GM19351 (cell line): Measurements from ENCODE around the gene IFT20.
"Not testable (repeated sequence)": the region's sequence is repeated elsewhere in the genome, so short reads cannot be mapped to it uniquely, and the experiment has no call there.

Experiments used
- ATAC-seq: cut with Tn5 transposase; IDR thresholded peaks from one replicate; pipeline ENCODE4 v1.9.1; 2021; ENCODE audit warnings: mild to moderate bottlenecking, moderate library complexity; ENCODE audit not compliant: unreplicated experiment

IFT20 gene

DNA sequence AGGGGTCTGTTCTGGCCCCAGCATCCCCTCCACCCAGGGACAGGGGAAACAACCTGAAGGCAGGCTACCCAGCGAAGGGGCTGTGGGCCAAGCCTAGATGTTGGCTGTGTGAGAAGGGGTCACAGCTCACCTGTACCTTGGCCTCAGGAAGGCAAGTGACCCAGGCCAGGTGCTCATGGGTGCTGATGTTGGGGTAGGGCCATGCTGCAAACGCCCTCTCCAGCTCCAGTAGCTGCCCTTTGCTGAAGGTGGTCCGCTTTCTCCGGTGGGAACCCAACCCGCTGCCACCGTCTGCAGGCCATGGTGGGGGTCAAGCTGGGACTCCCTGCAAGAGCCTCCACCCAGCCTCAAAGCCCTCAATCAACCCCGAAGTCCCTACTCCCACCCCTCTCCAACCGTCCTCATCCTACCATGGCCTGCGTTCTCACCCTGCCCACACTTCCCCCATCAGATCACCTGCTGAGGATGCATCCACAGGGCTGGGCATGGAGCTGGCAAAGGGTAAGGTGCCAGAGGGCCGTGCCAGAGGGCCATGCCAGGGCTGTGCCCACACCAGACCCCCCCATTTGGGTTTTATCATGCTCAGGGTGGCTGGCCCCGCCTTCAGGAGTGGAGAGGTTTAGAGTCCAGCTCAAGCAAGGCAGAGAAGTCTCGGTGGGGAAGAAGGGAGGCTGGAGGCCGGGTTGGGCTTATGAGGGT lies 29.5 kb upstream of the IFT20 start, which contains the start of gene SEBOX:
SEBOX (minus strand) TSS at position 535 of the 699 bp plus-strand sequence; CDS start at position 487, 48 bp downstream.
- ATAC-seq: no peak

DNA sequence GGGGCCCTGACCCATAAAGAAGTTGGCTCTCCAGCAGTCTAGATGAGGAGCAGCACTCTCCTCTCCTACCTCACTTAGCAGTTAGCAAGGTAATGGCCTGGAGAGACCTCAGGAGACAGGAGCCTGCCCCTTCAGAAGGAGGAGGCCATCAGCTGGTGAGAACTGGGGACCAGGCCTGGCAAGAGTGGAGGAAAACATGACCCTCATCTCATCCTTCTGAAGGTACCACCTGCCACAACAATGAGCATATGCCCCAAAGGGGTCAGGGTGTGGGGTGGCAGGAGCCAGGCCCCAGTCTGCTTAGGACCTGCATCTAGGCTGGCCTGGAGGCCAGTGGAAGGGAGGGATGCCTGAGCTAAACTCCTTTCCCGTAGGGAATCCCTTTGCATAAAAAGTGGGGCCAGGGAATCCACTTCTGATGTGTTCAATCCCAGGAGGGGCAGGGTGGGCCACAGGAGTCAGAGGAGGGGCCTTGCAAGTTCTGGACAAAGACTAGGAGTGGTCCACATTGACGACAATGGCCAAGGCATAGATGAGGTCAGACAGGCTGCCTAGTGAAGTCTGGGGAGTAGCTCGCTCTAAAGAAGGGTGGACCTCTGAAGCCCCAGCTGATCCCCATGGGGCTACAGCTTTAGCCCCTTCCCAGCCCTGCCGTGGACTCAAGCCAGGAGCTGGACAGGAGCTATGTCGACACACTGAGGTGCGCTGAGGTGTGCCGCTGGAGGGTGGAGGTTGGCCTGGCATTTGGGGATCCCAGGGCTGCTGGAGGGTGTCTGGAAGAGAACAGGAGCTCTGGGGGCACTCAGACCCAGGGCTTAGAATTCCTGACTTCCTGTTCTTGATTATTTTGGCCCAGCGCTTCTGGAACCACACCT lies 28.7 kb upstream of the IFT20 start:
- no peak for ATAC-seq

DNA sequence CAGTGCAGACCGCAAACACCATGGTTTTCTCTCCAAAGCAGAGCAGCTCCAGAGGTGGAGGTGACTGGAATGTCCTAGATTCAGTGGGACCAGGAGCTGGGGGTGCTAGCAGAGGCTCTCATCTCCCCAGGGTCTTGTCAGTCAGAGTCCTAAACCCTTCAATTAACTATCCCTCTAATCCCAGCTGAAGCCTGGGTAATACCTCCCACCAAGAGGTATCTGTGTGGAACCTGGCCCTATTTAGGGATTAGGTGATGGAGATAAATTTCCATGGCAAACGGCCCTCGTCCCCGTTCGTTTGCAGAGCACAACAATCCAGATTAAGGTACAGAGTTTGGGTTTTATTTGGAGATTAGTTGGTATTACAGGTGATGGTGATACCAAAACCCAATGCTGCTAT lies 27.9 kb upstream of the IFT20 start:
- no peak for ATAC-seq

DNA sequence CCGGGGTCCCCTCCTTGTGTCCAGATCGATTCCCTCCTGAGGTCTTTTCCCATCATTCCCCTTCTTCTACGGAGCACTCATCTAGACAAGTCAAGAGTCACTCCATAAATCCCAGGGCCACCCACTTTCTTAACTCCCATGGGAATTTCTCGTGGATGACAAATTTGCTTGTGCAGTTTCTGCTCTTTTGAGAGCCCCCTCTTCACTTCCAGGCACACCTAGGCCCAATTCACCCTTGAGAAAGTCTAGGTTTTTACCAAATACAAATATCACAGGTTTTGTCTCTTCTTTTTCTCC lies 22.6 kb upstream of the IFT20 start:
- no peak for ATAC-seq

DNA sequence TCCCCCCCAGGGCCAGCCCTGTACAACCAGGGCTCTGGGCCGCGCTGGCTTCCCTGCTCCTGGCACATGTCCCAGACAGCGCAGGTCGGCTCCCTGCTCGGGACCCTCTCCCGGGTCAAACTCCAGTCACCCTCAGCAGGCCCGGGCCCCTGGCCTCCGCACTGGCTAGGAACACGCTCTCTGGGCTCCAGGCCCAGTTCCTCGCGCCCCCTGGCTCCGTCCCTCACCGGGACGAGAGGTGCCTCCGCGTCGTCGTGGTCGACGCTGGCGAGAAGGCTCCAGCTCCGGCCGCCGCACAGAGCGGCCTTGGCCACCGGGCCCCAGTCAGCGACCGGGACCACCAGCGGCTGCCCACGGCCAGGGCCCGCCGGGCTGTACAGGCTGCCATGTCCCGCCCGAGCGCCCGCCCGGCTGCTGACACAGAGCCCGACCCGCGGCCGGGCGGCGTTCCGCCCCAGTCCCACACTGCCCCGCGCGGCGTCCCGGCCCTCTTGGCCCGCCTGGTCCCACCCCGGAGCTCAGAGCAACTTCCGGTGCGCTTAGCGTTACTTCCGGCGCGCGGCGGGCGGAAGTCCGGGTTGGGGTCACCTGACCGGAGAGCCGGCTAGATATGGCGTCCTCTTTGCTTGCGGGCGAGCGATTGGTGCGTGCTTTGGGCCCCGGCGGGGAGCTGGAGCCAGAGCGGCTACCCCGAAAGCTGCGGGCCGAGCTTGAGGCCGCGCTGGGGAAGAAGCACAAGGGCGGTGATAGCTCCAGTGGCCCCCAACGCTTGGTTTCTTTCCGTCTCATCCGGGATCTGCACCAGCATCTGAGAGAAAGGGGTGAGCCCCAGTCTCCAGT lies 22.0 kb upstream of the IFT20 start, which contains the start of gene POLDIP2:
POLDIP2 (minus strand) TSS at position 467 of the 840 bp plus-strand sequence; CDS start at position 388, 79 bp downstream.
- peak; percentile 95 for ATAC-seq

DNA sequence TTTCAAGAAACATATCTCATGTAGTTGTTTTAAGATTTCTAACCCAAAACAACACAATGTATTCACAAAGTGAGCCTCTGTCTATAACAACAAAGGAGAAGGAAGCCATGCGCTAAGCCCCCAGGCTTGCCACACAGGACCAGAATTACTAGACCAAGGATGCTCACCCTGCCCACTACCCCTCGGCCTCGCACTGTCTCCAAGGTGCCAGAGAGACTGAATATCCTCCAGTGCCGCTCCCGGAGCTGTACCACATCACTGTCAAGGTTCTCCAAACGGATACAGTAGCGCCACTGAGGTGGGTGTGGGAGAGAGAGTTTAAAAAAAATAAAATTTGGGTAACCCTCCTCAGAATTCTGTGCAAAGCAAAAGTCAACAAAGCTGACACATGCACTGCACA lies 15.0 kb upstream of the IFT20 start:
- ATAC-seq: no peak

DNA sequence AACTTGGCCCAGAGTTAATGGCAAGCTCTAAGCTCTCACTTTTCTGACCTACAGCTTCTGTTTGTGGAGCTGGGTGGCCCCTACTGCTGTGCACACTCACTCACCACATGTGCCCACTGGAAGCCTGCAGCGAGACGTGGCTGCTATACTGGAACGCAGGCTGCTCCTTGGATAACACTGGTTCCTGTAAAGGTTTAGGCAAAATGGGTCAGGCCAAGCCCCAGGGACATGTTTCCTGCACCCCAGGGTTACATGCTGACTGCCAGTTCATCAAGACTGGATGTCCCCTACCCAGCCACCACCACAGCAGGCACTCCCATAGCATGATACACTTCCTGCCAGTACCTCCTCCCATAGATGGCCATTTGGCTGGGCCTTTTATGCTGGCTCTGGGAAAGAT lies 13.7 kb upstream of the IFT20 start:
- no peak for ATAC-seq

DNA sequence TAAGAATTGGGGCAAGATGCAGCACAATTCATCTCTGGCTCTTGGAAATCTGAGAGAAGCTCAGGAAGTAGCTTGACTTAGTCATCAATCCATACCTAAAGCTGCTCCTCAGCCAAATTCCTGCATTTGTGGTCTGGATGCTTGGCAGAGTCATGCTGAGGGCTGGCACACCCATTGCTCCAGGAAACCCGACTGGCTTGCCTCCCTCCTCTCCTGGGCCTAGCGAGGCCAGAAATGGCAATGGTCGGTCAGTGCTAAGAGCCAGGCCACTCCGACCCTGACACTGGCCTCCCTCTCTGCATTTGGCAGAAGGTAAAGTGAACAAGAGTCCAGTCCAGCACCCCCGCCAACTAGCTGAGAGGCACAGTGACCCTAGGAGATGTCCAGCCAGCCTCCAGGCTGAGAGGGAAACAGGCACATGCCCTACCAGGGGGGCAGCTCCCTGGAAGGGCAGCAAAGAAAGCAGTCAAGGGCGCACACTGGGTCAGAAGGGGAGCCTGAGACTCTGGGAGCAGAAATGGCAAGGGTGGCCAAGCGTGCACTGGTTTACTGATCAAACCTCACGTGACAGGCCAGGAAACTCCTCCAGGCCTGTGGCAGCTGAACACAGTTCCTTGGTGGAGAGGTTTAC lies 12.1 kb upstream of the IFT20 start:
- ATAC-seq: no peak

DNA sequence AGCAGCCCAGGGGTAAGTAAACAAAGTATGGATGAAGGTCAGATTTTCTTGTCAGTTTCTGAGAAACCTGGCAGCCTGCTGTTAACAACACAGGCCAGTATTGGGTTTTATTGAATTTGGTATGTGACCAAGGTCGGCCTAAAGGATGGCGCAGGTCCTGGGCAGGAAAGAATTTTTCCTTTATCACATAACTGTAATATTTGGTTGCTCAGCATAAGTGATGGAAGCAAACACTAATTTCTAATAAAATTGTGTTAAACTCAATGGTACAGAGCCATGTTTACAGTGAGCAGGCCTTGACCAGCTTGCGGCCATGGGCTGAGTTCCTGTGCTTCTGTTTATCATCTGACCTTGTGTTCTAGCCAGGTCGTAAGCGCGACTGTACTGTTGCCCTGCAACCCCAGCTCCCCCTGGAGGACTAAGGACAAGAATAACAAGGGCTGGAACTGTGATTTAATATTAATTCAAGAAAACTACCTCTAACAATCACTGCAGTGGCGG lies 11.5 kb upstream of the IFT20 start:
- no peak for ATAC-seq

DNA sequence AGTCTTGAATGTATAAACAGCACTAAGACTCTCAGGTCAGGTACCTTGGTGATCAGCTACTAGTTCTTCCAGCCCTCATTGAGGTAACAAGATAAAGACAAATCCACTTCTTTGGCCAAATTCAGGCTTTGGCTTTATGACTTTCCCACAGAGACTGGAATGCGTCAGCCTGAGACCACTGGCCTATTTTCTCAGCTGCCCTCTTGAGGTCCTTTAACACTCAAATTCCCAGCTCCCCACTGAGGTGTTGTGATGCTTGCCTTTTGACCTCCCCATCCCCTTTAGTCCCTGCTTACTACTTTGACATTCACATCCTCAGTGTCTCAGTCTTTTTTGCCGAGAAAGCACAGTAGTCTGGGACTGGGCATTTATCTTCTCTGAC lies 10.9 kb upstream of the IFT20 start:
- no peak for ATAC-seq

DNA sequence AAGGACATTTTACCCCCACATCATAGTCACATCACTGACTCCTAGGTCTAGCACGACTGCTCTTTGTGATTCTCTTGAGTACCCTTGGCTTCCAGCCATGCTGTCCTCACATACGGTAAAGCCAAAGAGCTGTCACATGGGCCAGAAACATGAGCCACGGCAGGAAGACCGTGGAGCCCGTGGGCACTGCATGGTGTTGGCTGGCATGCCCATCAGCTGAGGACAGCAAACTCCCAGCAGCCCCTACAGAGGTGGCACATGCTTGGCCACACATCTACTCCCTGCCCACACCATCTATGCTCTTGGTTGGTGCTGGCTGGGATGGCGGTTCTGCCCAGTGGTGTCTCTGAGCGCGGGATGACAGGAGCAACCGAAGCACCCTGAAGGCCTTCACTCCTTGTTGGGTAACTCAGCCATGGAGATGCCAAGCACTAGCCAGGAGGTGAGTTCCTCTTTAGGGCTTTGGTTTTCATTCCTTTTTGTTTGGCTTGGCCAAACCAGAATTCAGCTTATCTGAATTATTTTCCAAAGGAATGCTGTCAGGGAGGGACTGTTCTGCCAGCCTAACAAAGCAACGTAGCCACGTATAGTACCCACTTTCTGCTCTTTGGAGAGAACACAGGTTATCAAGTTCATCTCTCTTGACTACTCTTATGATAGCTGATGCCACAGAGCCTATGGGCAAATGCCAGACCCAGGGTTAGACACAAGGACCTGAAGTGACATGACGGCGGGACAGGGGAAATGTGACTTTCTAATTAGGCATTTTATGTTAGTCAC lies 10.3 kb upstream of the IFT20 start:
- no peak for ATAC-seq

DNA sequence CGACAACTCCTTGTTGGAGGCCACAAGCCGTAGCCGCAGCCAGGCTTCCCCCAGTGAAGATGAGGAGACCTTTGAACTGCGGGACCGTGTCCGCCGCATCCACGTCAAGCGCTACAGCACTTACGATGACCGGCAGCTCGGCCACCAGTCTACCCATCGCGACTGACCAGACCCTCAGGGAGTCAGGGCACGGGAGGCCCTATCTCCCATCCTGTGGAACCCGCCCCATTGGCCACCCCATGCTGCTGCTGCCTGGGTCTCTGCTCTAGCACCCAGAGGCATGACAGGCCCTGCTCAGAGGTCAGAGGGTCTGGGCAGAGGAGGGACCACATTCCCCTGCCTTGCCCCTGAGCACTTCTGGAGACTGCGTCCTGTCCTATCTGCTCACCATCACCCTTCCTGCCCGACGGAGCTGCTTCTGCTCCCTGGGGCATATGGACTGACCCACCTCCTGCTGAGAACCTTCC lies 9.2 kb upstream of the IFT20 start:
- no peak for ATAC-seq

DNA sequence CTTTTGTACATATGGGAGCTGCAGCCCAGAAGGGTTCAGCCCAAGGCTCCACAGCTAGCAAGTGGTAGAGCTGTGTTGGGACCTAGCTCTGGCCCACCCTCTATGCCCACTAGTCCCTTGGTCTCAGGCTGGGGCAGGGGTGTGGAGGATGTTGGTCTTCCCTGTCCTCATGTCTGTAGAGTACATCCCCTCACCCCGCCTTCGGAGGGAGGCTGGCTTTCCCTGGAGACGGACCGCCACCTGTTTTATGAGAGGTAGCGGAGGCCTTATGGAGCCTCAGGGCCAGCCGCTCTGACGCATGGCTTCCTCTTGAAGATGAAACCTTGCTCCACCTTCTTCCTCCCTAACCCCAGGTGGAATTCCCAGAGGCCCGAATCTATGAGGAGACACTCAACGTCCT lies 8.7 kb upstream of the IFT20 start:
- no peak for ATAC-seq

DNA sequence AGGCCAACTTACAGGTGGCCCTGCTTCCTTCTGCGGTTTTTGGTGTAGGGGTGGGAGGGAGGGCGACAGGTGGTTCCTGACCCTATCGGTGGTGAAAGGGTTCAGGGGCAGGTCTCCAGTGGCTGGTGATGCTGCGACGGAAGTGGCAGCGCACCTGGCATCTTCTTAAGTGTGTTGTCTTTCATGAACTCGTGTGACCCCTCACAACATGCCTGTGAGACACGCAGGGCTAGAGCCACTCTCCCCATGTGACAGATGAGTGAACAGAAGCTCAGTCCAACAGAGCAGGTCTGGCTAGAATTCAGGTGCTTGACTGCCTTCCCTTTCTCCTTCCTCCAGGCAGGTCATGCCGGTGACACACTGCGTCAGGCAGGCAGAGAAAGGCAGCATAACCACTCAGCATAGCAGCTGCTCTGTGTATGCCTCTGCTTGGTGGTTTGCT lies 8.2 kb upstream of the IFT20 start:
- no peak for ATAC-seq

DNA sequence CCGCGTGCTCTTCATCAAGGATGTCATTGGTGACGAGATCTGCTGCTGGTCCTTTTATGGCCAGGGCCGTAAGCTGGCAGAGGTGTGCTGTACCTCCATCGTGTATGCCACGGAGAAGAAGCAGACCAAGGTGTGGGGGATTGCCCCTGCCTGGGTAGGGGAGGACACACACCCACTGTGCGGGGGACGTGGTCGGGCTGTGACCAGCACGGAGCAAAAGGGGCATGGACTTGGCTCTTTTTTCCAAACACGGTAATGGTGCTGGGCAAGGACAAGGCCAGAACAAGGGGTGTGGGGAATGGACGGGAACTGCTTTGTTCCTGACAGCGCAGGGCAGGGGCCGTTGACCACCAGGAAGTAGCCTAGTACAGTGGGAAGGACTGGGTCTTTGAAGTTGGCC lies 7.0 kb upstream of the IFT20 start:
- no peak for ATAC-seq

DNA sequence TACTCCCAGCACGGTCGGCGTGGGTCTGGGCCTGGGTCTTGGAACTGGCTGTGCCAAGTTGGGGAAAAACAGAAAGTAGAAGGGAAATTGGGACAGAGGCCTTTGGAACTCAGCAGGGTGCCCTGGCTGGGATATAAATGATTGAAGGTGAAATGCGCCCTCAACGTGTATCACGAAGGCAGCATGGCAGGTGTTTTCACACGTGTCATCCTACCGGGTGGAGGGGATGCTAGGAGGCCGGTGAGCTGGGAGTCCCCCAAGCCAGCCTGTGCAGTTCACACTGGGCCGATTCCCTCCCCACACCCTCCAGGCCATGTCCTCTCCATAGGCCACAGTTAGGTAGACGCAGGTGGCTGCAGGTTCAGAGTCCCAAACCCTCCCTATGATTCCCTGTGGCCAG lies 6.2 kb upstream of the IFT20 start:
- no peak for ATAC-seq

DNA sequence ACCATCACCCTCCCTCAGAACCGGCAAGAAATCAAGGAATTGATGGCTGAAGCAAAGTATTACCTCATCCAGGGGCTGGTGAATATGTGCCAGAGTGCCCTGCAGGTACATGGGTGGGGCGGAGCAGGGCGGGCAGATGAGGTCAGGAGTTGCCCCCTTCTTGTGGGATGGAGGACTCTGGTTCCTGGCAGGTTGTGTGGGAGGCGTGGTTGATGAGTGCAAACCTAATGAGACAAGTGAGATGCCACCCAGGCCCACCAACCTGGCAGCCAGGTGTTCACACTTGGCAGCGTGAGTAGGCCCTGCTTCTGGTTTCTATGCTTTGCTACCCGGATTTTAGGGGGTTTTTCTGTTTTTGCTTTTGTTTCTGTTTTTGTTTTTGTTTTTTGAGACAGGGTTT lies 5.1 kb upstream of the IFT20 start:
- no peak for ATAC-seq

DNA sequence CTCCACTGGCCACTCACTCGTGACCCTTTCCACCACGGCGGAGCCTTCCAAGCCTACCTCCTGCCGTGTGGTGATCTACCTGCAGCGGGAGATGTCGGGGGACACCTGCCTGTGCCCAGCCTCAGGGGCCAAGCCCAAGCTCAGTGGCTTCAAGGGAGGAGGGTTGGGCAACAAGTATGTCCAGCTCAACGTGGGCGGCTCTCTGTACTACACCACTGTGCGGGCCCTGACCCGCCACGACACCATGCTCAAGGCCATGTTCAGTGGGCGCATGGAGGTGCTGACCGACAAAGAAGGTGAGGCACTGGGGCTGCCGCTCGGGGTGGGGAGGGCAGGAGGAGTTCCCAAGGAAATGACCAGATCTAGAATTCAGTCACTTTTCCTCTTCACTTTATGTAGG lies 4.2 kb upstream of the IFT20 start:
- ATAC-seq: no peak

DNA sequence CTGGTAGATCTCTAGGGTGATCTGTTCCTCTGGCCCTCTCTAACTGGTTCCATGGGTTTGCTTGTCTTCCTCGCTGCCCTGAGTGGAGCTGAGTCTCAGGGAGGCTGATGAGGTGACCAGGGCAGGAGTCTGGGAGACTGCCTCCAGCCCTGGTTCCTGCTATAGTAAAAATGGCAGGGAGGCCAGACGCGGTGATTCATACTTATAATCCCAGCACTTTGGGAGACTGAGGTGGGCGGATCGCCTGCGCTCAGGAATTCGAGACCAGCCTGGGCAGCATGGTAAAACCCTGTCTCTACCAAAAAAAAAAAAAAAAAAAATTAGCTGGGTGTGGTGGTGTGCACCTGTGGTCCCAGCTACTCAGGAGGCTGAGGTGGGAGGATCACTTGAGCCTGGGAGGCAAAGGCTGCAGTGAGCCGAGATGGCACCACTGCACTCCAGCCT lies 3.5 kb upstream of the IFT20 start:
- not testable (repeated sequence) for ATAC-seq
